Measurements from ENCODE around the gene NKD1.

Gene NKD1

GRCh38 chr16:50697881-50698767 is 149.9 kb downstream of the NKD1 start:
- DNase-seq, result no peak

All from NCI-H187 (cell line).